Neural progenitor cell (in vitro differentiated cells): ENCODE results near the gene SLX4IP. TPM values are rescaled to one million over a fixed set of nuclear protein-coding genes. Genes with fewer than 3 reads are reported as not detected.

Source experiments
- DNase-seq: peaks from one replicate; pipeline ENCODE4 v3.0.0-alpha.2; 2016; ENCODE audit warnings: low spot score
- H2AFZ ChIP-seq: fragments of 200-600 bp; sonication (generic); replicated peaks from 2 replicates; pipeline ENCODE4 v1.6.1; 2016; ENCODE audit warnings: antibody characterized with exemption
- H3F3A ChIP-seq: fragments of 200-600 bp; sonication (generic); 2 replicates; pipeline ENCODE4 v1.6.1; 2016; ENCODE audit warnings: antibody characterized with exemption, low read depth
- H3K27ac ChIP-seq: fragments of 200-600 bp; sonication (generic); 2 replicates; pipeline ENCODE4 v1.5.1; 2016; ENCODE audit warnings: mild to moderate bottlenecking
- H3K27me3 ChIP-seq: fragments of 200-600 bp; sonication (generic); 2 replicates; pipeline ENCODE4 v1.6.1; 2016; ENCODE audit warnings: mild to moderate bottlenecking, moderate library complexity
- H3K36me3 ChIP-seq: fragments of 200-600 bp; sonication (generic); 2 replicates; pipeline ENCODE4 v1.5.1; 2016
- H3K4me1 ChIP-seq: fragments of 200-600 bp; sonication (generic); 2 replicates; pipeline ENCODE4 v1.6.1; 2016; ENCODE audit warnings: mixed run types
- H3K4me2 ChIP-seq: fragments of 200-600 bp; sonication (generic); 2 replicates; pipeline ENCODE4 v1.6.1; 2016
- H3K4me3 ChIP-seq: fragments of 200-600 bp; sonication (generic); 2 replicates; pipeline ENCODE4 v1.5.1; 2016
- H3K79me2 ChIP-seq: fragments of 200-600 bp; sonication (generic); 2 replicates; pipeline ENCODE4 v1.6.1; 2016; ENCODE audit warnings: low read depth
- H3K9ac ChIP-seq: fragments of 200-600 bp; sonication (generic); 2 replicates; pipeline ENCODE4 v1.6.1; 2016
- H3K9me3 ChIP-seq: fragments of 200-600 bp; sonication (generic); 2 replicates; pipeline ENCODE4 v1.5.1; 2016; ENCODE audit warnings: low read depth
- H4K20me1 ChIP-seq: fragments of 200-600 bp; sonication (generic); 2 replicates; pipeline ENCODE4 v1.6.1; 2016; ENCODE audit warnings: low read depth
- H3K27ac Mint-ChIP-seq: 3 replicates; pipeline ENCODE4 v1.8.0; 2021; ENCODE audit warnings: mixed read lengths
- H3K27me3 Mint-ChIP-seq: 2 replicates; pipeline ENCODE4 v1.8.0; 2022; ENCODE audit warnings: low read depth, mild to moderate bottlenecking, inconsistent platforms, moderate library complexity, mixed read lengths; ENCODE audit not compliant: insufficient read depth
- H3K36me3 Mint-ChIP-seq: 3 replicates; pipeline ENCODE4 v1.8.0; 2021; ENCODE audit warnings: mixed read lengths
- H3K4me1 Mint-ChIP-seq: 3 replicates; pipeline ENCODE4 v1.8.0; 2021; ENCODE audit warnings: mixed read lengths
- H3K4me3 Mint-ChIP-seq: 3 replicates; pipeline ENCODE4 v1.8.0; 2021; ENCODE audit warnings: mild to moderate bottlenecking, moderate library complexity, mixed read lengths
- H3K9me3 Mint-ChIP-seq: 3 replicates; pipeline ENCODE4 v1.8.0; 2020; ENCODE audit warnings: mixed read lengths
- EZH2 ChIP-seq: fragments of 200-600 bp; sonication (generic); IDR thresholded peaks from 2 replicates; pipeline ENCODE4 v1.6.1; 2017; ENCODE audit warnings: antibody characterized with exemption, mild to moderate bottlenecking, moderate library complexity
- EZH2phosphoT487 ChIP-seq: fragments of 200-600 bp; sonication (generic); IDR thresholded peaks from 2 replicates; pipeline ENCODE4 v1.6.1; 2017; ENCODE audit warnings: antibody characterized with exemption
- total RNA-seq: library from RNA; depleted of rRNA; stranded (reverse); fragments of >200 nt; gene quantifications from 2 replicates; pipeline ENCODE4 v1.2.3, GENCODE V29; 2015; ENCODE audit warnings: low replicate concordance
- TF ChIP-seq, protein P1 (sequence below): fragments of 200-600 bp; sonication (generic); IDR thresholded peaks from 2 replicates; pipeline ENCODE4 v1.5.1; 2017; ENCODE audit warnings: antibody characterized with exemption, mild to moderate bottlenecking

SLX4IP gene
- total RNA-seq, 1 donor from 2014 or later: 9.5 TPM

DNA sequence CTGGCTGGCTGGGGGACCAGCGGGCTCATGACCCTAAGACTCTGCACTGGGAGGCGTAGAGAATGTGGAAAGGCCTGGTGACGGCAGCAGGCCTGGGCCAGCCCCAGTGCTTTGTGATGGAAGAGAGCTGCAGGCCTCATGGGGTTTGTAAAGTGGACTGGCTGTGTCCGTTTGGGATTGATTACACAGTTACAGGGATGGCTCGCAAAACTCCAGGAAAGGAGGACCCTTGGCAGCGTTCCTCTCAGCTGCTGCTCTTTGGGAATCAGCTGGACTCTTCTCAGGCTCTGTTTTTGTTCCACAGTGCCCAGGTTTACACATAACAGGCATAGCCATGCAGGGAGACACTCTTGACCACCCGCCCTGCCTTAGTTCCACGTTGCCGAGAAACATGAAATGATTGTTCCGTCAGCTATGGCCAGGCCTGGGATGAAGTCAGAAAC lies 89.0 kb downstream of the SLX4IP start:
- Histone ChIP-seq H3F3A (peaks cover 13% of the 10 kb centered on the region), H3K36me3 (no peaks in the 10 kb centered on the region), H4K20me1 (no peaks in the 10 kb centered on the region), H3K27me3 (no peaks in the 10 kb centered on the region), H3K4me2 (peak overlapping the region; percentile 36), H3K4me3 (no peak overlapping the region), H3K9me3 (no peaks in the 10 kb centered on the region), H3K27ac (no peak overlapping the region), H3K9ac (no peak overlapping the region), H3K4me1 (peaks cover 40% of the 10 kb centered on the region), H2AFZ (peak overlapping the region; percentile 31), H3K79me2 (peaks cover 2% of the 10 kb centered on the region)
- Mint-ChIP-seq H3K36me3 (peaks cover 5% of the 10 kb centered on the region), H3K4me1 (peaks cover 52% of the 10 kb centered on the region), H3K9me3 (no peaks in the 10 kb centered on the region), H3K27me3 (peaks cover 3% of the 10 kb centered on the region), H3K27ac (peak overlapping the region; percentile 95), H3K4me3 (no peak overlapping the region)
- peak; percentile 72 for DNase-seq
- TF ChIP-seq EZH2phosphoT487: no peak
- TF ChIP-seq, protein P1, sequence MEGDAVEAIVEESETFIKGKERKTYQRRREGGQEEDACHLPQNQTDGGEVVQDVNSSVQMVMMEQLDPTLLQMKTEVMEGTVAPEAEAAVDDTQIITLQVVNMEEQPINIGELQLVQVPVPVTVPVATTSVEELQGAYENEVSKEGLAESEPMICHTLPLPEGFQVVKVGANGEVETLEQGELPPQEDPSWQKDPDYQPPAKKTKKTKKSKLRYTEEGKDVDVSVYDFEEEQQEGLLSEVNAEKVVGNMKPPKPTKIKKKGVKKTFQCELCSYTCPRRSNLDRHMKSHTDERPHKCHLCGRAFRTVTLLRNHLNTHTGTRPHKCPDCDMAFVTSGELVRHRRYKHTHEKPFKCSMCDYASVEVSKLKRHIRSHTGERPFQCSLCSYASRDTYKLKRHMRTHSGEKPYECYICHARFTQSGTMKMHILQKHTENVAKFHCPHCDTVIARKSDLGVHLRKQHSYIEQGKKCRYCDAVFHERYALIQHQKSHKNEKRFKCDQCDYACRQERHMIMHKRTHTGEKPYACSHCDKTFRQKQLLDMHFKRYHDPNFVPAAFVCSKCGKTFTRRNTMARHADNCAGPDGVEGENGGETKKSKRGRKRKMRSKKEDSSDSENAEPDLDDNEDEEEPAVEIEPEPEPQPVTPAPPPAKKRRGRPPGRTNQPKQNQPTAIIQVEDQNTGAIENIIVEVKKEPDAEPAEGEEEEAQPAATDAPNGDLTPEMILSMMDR: no peak
- TF ChIP-seq EZH2: no peak

DNA sequence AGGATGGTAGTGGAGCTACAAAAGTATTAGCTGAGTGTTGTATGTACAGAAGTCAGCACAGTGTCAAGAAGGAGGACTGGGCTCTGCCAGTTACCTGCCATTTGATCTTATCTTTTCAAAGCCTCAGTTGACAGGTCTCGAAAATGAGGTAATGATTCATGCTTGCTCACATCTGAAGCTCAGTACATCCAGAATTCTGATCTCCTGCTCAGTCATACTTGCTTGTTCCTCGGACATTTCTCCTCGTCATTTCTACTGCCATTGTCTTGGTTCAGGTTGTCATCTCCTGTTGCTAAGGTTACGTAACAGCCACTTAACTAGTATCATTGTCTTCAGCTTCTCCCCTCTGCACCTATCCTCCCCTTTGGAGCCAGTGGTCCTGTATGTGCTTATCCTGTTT lies 89.5 kb downstream of the SLX4IP start:
- peaks cover 13% of the 10 kb centered on the region for H3F3A ChIP-seq
- Mint-ChIP-seq H3K27me3 (peaks cover 3% of the 10 kb centered on the region), H3K27ac (peak overlapping the region; percentile 84), H3K9me3 (no peaks in the 10 kb centered on the region), H3K36me3 (peaks cover 5% of the 10 kb centered on the region), H3K4me1 (peaks cover 52% of the 10 kb centered on the region), H3K4me3 (no peak overlapping the region)
- H2AFZ ChIP-seq: no peak overlapping the region
- no peaks in the 10 kb centered on the region for H4K20me1 ChIP-seq
- H3K27me3 ChIP-seq: no peaks in the 10 kb centered on the region
- H3K27ac ChIP-seq: no peak overlapping the region
- no peak overlapping the region for H3K9ac ChIP-seq
- no peaks in the 10 kb centered on the region for H3K36me3 ChIP-seq
- TF ChIP-seq EZH2phosphoT487 (no peak), EZH2 (no peak)
- TF ChIP-seq, protein P1: no peak
- no peak for DNase-seq
- peaks cover 40% of the 10 kb centered on the region for H3K4me1 ChIP-seq
- H3K9me3 ChIP-seq: no peaks in the 10 kb centered on the region
- H3K4me3 ChIP-seq: no peak overlapping the region
- peaks cover 2% of the 10 kb centered on the region for H3K79me2 ChIP-seq
- no peak overlapping the region for H3K4me2 ChIP-seq

GRCh38 chr20:10527781-10528180 lies 92.7 kb downstream of the SLX4IP start:
- peaks cover 6% of the 10 kb centered on the region for H3K36me3 Mint-ChIP-seq
- no peak overlapping the region for H3K4me2 ChIP-seq
- H3K4me1 ChIP-seq: peaks cover 17% of the 10 kb centered on the region
- peaks cover 30% of the 10 kb centered on the region for H3K4me1 Mint-ChIP-seq
- H4K20me1 ChIP-seq: no peaks in the 10 kb centered on the region
- no peak for DNase-seq
- no peaks in the 10 kb centered on the region for H3K36me3 ChIP-seq
- H3K4me3 Mint-ChIP-seq: no peak overlapping the region
- peaks cover 3% of the 10 kb centered on the region for H3K9me3 Mint-ChIP-seq
- H3K27me3 ChIP-seq: no peaks in the 10 kb centered on the region
- H3K9ac ChIP-seq: no peak overlapping the region
- no peaks in the 10 kb centered on the region for H3K9me3 ChIP-seq
- peaks cover 4% of the 10 kb centered on the region for H3F3A ChIP-seq
- no peak overlapping the region for H3K4me3 ChIP-seq
- H3K27me3 Mint-ChIP-seq: peaks cover 4% of the 10 kb centered on the region
- no peak overlapping the region for H3K27ac ChIP-seq
- no peak overlapping the region for H2AFZ ChIP-seq
- H3K27ac Mint-ChIP-seq: no peak overlapping the region
- TF ChIP-seq EZH2phosphoT487 (no peak), EZH2 (no peak)
- TF ChIP-seq, protein P1: no peak
- peaks cover 2% of the 10 kb centered on the region for H3K79me2 ChIP-seq
